Activated CD4-positive, alpha-beta T cell treated with anti-CD3 and anti-CD28 coated beads, Interleukin-2, amount 50 U/mL, for 4 hours (primary cell): ENCODE data around the gene DENND1A.
"Not testable (repeated sequence)": the region's sequence is repeated elsewhere in the genome, so short reads cannot be mapped to it uniquely, and the experiment has no call there.

Experiments used
- DNase-seq, 2 experiments: peaks; one replicate each; pipeline ENCODE4 v3.0.0-alpha.2; 2020

DENND1A gene

DNA sequence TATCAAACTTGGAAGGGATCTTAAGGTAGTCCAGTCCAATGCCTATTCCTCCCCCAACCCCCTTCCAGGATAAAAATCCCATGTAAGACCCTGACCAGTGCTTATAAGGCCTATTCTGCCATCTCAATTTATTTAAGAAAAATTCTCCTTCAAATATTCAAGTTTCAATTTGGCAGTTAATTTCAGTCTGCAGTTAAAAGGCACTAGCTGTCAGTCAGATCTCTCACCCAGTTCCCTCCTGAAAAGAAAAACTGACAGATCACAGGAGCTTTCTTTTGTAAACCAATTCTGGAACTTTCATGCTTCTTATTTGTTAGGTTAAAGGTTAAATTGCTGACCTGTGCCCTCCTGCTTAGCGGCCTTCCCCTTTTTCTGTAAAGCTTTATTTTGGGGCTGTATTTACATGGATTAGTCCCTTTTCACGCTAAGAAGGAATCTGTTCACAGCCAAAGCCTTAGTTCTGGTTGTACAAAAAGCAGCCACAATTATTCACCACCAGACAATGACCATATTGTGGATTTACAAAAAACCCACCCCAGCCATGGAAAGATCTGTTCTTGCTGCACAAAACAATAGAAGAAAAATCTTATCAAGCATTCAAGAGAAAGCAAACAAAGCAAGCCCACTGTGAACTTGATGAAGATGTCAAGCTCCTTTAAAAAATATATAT lies 68.7 kb downstream of the DENND1A start:
- DNase-seq, result no peak

DNA sequence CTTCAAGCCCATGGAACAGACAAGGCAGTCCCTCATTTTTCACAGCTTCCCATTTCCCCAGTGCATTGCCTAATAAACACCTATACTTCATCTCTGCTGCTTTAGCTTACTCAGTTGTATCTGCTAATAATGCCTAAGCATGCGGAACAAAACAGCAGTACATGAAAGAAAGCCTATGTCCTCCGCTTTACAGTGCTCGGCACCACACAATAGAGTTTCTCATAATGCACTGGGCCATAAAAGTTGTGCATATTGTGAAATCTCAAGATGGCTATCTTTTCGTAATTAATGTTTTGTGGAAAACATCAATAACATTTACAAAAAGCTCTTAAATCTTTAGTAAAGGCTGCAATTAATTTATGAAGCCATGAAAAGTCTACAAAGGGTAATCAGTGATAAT lies 69.3 kb downstream of the DENND1A start:
- no peak for DNase-seq

DNA sequence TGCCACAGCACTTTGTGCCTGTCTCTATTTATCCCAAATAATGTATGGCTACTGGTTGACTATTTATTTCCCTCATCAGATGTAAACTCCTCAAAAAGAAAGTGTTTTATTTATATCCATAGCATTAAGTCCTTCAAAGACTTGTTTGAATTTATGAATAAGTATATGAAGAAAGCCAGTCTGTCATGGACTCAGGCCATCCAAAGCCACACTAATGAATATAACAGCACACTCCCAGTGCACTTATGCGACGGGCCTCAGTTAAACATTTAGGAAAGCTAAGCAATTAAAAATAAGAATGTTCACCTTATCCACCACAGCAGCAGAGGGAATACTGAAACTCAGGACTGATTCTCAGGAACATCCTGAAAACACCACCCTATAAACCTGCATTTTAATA lies 77.5 kb downstream of the DENND1A start:
- DNase-seq, result no peak

DNA sequence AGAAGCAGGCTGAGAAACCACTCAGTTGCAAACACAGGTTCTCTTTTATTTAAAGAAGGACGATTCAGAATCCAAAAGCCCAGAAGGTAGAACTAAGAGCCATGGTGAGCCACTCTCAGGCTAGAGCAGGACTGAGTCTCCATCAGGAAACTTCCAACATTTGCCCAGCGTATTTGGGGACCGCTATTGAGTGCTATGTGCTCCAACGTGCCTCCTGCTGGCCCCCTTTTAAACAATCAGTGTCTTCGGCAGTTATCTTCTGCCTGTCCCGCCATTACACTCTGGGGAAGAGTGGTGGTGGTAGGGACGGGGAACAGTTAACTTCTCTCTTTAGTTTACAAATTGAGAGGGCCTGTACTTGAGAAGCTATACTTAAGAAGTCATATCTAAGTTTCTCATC lies 78.1 kb downstream of the DENND1A start:
- DNase-seq, result no peak

DNA sequence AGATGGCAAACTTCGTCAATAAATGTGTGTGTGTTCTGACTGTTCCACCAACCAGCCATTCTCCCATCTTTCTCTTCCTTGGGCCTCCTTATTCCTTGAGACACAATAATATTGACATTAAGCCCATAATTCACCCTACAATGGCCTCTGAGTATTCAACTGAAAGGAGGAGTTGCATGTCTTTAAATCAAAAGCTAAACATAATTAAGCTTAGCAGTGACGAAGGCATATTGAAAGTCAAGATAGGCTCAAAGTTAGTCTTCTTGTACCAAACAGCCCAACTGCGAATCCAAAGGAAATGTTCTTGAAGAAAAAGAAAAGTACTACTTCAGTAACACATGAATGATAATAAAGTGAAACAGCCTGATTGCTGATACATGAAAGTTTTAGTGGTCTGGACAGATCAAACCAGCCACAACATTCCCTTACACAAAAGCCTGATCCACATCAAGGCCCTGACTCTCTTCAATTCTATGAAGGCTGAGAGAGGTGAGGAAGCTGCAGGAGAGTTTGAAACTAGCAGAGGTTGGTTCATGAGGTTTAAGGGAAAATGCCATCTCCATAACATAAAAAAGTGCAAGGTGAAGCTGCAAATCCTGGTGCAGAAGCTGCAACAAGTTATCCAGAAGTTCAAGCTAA lies 81.4 kb downstream of the DENND1A start:
- no peak for DNase-seq

DNA sequence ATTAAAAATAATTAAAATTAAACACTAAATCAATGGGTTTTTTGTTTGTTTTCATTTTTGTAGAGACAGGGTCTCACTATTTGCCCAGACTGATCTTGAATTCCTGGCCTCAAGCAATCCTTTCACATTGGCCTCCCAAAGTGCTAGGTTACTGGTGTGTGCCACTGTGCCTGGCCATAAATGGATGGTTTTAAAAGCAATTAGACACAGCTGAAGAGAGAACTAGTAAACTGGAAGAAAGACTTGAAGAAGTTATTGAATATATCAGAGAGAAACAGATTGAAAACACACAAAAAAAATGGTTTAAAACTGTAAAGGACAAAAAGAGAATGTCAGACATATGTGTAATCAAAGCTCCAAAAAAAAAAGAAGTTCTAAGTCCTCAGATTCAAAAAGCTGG lies 83.0 kb downstream of the DENND1A start:
- no peak for DNase-seq

GRCh38 chr9:123843703-123844102 lies 86.2 kb downstream of the DENND1A start:
- no peak for DNase-seq

DNA sequence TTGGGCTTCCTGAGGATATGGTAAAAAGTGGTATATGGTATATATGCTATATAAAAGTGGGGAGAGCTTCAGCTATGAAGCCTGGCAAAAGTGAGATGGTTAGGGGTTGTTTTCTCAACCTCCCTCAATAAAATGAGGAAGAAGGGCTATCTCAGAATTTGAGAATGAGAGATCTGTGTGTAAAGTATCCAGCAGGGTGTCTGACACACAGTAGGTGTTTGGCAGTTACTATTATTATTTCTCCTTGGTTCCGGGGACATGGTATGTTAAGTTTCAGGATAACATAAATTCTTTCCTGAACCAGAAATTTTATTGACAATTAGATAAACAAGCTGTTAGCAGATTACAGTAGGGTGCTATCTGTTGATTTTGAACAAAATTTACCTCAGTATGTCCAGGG lies 94.1 kb downstream of the DENND1A start:
- no peak for DNase-seq

DNA sequence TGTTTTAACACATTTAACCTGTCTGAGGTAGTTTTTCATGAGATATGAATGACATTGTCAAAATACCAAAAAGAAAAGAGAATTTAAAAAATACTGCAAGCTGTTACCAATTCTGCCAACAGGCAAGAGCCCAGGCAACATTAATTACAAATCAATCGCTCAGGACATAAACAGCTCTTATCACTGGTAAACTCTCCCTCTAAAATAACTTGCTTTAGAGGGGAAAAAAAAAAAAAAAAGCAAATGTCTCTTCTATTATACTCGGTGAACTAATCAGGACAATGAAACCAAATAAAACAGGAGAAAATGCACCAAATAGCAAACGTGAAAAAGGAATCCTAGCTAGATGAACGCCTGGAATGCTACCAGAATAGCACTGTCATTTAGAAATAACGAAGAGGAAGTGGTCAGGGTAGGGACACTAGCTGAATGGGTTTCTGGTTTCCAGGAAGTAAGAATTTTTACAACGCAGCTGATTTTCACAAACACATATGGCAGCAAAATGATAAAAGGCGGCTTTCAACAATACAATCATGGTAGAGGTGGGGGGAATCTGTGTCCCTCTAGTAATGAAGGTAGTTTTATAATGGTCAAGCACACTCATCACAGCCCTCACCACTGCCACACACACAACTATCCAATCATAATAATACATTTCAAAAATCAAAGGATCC lies 94.9 kb downstream of the DENND1A start:
- no peak for DNase-seq

- DNase-seq, result no peak
Observed at GRCh38 chr9:123834218-123834888, 95.6 kb downstream of the DENND1A start.

GRCh38 chr9:123832858-123833650 lies 96.9 kb downstream of the DENND1A start:
- DNase-seq, result no peak

DNA sequence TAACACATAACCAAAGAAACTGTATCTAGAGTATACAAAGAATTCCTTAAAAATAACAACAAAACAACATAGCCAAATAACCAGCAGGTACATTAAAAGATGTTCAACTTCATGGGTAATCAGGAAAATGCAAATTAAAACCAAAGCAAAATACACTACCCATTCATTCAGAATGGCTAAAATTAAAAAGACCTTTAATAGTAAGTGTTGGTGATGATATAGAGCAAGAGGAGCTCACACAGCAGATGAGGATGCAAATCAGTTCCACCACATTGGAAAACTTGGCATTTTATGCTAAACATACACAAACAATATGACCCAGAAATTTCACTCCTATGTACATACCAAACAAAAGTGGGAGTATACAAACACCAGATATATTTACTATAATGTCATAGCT lies 97.8 kb downstream of the DENND1A start:
- no peak for DNase-seq

DNA sequence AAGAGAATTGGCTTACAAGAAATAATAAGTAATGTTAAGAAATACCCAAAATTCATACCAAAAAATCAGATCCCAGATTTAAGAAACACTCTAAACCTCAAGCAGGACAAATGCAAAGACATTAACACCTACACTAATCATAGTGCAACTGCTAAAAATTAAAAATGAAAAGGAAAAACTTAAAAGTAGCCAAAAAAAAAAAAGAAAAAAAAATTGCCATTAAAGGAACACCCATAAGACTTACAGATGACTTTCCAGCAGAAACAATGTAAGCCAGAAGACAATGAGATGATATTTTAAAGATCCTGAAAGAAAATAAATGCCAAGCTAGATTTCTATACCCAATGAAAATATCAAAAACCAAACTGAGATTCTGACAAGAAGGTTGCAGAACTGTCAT lies 101.5 kb downstream of the DENND1A start:
- no peak for DNase-seq

DNA sequence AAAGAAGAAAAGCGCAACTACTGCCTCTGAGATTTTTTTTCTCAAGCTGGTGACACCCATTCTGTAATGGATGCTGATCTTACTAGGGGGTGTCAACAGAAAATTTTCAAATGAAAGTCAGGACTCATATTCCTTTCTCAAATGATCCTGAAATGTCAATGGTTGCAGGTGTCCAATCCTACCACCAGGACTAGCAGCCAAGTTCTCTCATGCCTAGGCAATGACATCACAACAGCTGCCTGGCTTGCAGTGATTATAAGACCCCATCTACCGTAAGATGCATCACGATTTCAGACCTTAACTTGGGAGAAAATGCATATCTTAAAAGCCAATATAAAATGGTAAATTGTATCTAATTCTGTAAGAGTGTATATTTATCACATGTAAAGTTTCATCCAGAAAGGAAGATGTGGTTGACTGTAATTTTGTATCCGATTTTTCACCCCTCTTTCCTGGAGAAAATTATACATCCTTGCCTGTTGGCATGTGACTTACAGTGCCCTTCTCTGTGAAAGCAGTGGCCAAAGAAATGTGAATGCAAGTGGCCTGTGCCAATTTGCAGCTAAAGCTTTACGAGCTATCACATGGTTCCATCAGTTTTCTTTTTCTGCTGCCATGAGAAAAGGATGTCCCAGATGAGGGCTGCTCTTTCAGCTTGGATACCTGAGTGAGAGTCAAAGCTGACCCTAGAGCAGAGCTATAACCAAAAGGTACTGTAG lies 104.4 kb downstream of the DENND1A start:
- no peak for DNase-seq

- no peak for DNase-seq
Observed at GRCh38 chr9:123823194-123823947, 106.6 kb downstream of the DENND1A start.

DNA sequence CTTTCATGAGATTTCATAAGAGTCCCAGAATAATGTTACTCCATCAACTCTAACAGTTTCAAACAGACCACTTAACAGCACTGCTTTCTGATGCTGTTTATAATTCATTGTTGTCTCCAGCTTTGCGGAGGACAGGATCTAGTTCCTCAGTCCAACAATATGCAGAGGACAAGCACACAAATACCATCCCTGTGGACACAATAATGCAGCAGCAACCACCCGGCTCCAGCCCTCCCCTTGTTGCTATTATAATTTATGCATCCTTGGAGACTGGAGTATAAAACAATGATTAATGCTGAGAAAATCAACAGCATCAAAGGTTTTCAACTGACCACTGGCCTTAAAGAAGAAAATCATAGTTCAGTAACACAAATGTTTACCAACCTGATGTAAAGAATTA lies 108.3 kb downstream of the DENND1A start:
- no peak for DNase-seq

GRCh38 chr9:123820139-123820538 lies 109.8 kb downstream of the DENND1A start:
- no peak for DNase-seq

DNA sequence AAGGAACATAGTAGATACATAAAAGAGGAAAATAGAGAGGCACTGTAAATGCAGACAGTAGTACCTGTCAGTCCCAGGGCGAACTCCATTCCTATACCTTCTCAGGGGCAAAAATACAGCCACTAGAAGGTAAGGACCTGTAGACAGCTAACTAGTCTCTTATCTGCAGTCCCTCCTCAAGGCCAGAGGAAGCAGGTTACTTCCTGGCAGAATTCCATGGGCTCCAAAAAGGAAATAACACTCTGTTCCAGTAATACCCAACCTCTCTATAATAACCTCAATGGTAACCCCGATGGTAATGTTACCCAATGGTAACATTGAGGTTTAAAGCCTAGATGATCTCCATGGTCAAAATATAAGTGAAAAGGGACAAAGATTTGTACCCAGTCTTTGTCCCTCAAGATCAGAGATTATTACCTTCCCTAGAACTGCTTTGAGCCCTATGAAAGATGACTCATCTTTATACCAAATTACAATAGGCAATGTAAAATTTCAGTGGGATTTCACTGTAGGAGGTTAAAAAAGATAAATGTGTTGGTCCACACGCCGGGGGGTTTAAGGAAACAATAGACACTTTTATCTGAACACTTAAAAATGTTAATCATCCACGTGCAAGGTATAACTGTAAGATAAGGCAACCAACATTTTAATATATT lies 113.0 kb downstream of the DENND1A start:
- no peak for DNase-seq

DNA sequence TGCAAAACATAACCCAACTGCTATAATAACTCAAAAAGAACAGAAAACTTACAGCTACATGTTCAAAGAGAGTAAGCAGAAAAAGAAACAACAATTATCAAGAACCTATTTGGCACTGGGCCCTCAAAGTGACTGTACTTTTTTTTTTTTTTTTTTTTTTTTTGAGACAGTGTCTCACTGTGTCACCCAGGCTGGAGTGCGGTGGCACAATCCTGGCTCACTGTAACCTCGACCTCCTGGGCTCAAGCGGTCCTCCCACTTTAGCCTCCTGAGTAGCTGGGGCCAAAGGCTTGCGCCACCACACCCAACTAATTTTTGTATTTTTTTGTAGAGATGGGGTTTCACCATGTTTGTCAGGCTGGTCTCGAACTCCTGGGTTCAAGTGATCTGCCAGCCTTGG lies 114.1 kb downstream of the DENND1A start:
- DNase-seq, result not testable (repeated sequence)

DNA sequence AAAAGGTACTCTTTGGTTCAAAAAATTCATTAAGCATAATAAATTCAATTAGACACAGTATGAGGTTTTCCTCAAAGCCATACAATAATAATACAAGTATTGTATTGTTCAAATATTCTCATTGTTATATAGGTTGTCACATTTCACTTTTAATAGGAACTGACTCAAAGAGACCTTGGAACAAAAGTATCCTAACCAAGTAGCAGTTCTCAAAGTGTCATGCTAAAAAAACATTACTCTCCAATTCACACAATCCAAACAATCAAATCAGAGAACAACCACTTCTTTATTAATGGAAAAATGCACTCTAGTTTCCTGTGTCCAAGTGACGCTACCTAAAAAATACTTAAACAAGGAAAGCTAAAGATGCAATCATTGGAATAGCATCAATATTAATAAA lies 115.4 kb downstream of the DENND1A start:
- DNase-seq, result no peak

DNA sequence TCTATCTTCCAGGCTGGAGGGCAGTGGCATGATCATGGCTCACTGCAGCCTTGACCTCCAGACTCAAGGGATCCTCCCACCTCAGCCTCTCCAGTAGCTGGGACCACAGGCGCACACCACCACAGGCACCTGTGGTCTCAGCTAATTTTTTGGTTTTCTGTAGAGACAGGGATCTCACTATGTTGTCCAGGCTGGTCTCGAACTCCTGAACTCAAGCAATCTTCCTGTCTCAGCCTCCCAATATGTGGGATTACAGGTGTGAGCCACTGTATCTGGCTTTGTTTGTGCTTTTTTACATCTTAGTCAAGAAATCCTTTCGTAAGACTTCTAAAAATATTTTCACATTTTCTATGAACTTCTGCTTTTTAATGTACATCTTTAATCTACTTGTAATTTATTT lies 116.9 kb downstream of the DENND1A start:
- DNase-seq, result no peak
